GM18519 (cell line): ENCODE results near the gene CDH7.

Experiments
- ATAC-seq: cut with Tn5 transposase; IDR thresholded peaks from one replicate; pipeline ENCODE4 v1.9.1; 2021; ENCODE audit warnings: mild to moderate bottlenecking, moderate library complexity; ENCODE audit not compliant: unreplicated experiment, low FRiP score

The CDH7 gene, protein sequence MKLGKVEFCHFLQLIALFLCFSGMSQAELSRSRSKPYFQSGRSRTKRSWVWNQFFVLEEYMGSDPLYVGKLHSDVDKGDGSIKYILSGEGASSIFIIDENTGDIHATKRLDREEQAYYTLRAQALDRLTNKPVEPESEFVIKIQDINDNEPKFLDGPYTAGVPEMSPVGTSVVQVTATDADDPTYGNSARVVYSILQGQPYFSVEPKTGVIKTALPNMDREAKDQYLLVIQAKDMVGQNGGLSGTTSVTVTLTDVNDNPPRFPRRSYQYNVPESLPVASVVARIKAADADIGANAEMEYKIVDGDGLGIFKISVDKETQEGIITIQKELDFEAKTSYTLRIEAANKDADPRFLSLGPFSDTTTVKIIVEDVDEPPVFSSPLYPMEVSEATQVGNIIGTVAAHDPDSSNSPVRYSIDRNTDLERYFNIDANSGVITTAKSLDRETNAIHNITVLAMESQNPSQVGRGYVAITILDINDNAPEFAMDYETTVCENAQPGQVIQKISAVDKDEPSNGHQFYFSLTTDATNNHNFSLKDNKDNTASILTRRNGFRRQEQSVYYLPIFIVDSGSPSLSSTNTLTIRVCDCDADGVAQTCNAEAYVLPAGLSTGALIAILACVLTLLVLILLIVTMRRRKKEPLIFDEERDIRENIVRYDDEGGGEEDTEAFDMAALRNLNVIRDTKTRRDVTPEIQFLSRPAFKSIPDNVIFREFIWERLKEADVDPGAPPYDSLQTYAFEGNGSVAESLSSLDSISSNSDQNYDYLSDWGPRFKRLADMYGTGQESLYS

DNA sequence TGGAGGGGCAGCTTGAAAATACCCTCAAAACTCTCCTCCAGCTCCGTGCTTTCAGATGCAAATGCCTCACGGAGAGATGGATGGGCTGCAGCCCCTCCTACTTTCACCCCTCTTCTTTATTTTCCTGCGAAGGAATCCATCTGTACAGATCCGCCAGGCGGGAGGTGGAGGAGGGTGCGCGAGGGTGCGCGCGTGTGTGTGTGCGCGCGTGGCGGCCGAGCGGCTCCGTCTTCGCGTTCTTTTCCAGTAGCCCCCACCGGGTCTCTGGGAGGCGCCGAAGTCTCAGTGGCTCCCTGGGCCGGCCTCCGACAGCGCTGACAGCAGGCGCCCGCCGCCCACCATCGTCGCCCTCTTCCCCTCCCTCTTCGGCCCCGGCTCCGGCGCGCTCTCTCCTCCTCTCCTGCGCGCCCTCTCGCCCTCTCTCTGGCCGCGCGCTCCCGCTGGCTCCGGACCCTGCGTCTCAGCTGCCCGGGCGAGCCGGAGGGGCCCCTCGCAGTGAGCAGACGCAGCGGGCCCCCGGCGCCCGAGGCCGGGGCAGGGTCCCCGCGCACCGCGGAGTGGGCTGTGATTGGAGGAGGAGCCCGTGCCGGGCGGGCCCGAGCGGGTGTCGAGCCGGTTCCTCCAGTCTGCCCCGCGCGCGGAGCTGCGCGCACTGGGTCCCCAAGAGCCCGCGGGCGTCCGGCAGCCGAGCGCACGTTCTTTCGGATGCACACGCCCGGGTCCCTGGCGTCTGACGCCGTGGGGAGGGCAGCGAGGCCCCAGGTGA is at the start of gene CDH7:
CDH7 (plus strand) TSS at position 624 of the 766 bp plus-strand sequence. CDS start 11,831 bp downstream, outside the sequence.
- ATAC-seq: no peak

DNA sequence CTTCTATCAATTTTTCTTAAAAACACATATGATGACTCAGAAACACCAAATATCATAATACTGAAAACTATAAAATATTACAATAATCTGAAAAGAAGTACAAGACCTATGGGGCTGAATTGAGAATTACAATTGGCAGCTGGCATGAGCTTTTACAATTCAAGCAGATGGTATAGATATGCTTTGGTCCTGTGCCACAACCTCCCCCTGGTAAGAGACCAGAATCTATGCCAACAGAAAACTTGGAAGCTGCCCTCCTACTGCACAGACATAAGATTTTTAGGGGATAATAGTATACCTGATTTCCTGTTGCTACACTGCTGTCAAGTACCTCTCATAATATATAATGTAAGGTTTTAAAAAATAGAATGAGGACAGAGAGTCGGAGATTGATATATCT is 46.8 kb upstream of the CDH7 start:
- ATAC-seq: no peak

DNA sequence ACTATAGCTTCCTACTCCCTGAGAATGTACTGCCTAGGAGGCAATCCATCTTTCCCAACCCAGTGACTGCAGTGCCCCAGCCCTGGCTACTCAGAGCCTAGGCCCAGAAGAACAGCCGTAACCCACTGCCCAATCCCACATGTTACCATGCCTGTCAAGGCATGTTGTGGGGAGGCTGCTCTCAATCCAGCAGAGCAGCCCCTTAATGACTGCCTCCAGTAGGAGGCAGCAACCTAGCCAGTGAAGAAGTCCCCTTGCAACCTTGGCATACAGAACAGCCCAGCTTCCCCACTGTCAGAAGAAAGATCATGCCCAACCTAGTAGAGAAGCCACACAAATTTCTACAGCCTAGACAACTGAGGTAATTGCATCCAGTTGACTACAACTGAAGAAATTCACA is 44.2 kb upstream of the CDH7 start:
- no peak for ATAC-seq

DNA sequence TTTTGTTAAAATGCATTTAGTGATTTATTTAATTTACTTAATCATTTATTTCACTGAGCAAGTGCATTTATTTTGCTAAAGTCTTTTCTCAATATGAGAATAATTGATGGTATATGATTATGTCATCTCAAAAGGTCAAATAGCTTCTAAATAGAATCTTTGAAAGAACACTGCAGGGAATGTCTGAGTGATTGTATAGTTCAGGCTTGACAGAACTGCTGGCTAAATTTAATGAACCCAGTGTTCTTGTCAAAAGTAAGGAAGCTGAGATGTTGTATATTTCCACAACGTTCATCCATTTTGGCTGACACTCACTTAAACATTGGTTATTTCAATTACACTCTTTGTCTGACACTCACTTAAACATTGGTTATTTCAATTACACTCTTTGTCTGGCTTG is 39.3 kb upstream of the CDH7 start:
- ATAC-seq: no peak

DNA sequence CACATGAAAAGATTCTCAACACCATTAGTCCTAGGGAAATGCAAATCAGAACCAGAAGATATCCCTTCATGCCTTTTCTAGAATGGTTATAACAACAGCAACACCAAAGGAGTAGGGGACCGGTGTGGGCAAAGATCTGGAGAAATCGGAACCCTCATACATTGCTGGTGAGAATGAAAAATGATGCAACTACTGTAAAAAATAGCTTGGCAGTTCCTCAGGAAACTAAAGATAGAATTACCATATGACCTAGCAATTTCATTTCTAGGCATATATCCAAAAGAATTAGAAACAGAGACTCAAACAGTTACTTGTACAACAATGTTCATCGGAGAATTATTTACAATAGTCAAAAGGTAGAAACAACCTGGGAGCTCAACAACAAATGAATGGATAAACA is 29.2 kb upstream of the CDH7 start:
- no peak for ATAC-seq

DNA sequence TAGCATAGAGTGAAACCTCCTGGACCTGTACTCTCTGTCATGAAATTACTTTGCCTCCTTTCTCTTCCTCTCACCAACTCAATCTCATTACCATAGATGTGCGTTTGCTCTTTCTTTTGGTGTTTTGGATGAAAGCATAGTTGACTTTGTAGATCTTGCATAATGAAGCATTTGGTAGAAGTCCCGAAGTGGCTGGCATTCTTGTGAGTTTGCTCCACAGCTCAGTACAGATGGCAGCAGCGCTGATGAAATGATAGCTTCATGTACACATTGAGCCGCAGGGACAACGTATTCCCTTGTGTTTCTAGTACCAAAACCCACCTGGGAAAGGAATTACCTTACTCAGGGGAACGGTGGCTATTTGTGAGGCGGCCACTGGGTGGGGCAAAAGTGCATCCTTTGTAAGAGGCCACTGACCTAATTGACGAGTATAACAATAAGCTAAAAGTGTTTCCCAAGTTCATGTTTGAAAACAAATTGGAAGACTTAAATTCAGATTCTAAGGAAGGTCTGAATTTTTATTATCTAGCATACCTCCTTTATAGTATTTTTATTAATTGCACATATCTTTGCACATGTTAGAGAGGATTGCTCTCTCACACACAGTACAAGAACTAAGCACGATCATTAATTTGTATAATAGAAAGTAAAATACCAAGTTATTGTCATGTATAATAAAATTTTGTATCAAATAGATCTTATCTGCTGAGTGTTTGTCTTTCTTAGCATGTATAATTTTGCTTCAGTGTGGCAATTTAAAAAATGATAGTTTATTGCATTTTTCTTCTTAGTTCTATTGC is 25.4 kb upstream of the CDH7 start:
- no peak for ATAC-seq

DNA sequence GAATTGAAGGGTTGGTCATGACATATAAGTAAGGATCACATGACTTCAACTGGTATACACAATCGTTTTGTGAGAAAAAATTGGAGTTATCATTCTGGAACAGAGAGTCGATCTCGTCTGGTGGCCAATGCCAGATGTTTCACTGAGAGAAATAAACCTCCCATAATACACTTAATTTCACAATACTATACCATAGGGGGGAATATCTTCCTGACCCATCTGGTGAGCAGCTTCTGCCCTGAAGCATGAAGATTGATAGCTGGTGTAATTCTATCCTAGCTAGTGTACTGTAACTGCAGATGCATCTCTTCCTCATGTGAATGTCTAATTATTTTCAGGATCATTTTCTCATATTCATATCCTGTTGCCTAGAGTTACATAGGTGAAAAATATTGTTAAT is 15.7 kb upstream of the CDH7 start:
- ATAC-seq: no peak

DNA sequence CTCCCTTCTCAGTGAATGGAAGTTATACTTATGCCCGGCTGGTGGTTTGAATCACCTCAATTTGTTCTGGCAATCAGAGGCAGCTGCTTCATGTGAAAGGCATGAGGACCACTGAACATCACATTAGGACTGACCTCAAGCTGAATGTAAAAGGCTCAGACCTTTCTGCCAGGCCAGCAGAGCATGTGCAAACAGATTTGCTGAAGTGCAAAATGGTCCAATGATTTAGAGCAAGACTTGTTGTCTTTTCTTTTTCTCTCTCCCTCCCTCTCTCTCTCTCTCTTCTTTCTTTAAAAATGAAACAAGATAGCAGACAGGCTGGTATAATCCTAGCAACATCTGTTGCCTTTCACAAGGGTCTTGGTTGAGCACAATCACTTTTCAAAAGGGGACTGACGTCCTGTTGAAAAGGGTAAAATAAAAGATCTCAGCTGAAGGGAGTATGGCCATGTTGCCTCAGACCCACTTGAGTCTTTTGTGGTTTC is 13.3 kb upstream of the CDH7 start:
- no peak for ATAC-seq

DNA sequence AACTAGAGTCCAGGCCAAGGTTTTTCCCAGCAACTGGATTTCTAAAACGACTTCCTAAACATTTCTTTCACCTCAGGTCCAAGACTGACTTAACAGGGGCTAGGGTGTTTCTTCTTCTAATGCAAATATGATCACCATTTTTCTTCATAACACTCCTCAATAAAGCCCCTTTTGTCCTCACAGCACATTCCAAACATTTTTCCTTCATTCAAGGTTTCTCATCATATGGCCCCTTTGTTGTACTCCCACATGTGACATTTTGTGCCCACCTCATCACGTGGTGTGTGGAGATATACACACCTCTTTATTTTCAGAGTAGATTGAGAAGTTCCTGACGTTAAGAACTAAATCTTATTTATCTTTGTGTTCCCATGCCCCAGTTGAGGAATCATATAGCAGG is 3.9 kb upstream of the CDH7 start:
- no peak for ATAC-seq

DNA sequence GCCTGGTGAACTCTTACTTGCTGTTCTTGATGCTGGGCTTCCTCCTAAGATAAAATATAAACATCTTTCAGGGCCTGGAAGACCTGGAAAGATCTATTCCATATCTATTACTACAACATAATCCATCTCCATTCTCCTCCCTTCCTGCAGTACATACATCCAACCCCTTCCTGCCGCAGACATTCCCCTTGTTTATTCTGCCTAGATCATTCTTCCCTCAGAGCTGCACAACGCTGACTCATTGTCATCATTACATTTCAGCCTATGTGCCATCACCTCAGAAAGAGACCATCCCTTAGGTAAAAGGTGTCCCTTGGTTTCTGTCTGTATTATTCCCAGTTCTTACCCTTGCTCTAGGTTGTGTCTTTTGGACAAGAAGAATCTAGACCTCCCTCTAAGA is 2.5 kb upstream of the CDH7 start:
- no peak for ATAC-seq

DNA sequence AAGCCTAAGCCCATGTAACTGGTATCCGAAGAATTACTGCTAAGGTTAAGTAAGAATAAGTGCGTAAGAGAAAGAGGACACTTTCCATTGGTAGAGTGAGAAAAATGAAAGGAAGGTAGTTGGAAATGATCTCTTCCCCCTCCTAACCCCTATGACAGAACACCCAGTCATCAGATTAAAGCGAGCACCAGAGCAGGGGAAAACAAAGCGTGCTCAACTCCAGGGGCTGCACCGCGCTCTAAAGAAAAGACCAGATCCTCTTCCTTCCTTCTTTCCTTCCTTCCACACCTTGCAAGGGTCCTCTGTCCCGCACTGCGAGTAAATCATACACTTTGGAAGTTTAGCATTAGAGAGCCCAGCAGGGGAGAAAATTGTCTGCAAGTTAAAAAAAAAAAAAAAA is 971 bp upstream of the CDH7 start:
- no peak for ATAC-seq

DNA sequence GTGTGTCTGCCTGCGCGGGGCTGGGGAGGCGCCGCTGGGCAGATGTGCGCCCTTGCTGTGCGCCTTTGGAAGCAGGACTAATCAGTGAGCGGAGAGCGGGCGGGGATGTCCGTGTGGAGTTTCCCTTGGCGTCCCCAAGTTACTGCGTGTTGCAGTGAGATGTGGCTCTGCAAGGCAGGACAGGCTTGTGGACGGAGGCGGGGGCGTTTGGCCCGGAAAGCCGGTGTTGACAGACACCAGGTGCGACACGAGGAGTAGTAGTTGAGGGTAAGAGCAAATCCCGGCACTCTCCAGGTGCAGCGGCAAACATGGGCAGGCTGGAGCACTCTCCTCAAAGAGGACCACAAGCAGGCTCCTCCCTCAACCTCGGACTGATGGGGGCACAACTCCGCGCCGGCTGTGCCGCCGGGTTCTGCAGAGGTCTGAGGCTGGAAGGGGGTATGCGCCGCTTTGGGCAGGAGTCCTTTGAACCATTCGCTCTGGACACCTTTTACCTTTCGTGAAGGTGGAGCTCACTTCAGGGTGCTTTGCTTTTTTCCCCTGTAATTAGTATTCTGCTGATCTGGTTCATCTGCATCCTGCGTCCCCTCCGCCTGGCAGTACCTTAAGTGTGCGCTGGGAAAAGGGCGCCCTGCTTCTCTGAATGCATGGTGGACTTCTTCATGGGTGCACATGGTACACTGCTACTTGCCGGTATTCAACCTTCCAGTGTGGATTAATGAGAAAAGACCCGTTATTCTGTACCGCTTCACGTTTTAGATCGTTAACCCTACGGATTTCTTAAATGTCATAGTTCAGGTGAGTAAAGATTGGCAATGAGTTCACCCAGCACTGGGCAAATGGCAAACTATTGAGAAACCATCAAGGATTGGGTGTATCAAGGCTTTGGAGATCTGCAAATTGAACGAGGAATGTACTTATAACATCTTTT is 608 bp downstream of the CDH7 start:
- ATAC-seq: no peak

DNA sequence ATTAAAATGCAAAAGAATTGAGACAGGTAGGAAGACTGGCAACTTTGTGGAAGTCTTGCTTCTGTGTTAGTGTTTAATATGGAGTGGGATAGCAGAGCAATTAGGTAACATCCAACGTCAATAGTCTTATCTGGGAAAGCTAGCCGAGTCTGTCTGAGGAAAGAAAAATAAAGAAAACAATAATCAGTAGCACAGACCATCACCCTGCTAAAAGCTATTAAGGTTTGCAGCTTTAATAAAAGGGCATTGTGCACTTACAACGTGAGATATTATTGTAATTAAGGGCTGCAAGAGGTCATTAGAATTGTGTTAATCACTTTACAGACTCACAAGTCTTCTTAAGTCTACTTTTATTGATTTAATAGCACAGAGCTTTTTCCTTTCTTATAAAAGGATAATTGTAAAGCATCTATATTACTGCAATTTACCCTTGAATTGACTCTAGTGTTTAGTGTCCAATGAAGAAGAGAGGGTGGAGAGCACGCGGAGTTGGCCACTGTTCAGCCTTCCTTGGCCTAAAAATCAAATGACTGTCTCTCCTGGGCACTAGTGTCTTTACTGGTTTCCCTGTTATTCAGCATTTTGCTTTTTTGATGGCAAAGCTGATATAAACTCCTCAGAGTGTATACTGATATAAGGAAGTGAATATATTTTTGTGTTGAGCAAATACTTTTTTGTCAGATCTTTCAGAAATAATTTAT is 2.0 kb downstream of the CDH7 start:
- ATAC-seq: no peak

DNA sequence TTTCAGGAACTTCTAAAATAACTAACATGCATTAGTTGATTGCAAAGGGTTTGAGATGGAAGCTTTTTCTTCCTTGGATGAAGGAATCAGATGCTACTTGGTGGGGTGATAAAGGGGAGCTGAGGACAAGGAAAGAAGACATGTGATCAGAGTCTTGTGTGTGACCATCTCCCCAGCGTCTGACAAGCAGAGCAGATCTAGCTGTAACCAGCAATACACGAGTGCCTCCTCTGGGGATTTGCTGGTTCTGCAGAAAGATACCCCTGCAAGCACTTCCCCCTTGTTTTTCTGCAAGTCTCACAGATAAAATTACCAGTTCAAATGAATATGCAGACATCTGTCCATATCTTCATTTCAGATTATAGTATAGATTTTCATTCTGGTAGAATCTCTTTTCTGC is 2.7 kb downstream of the CDH7 start:
- ATAC-seq: peak; percentile 67

DNA sequence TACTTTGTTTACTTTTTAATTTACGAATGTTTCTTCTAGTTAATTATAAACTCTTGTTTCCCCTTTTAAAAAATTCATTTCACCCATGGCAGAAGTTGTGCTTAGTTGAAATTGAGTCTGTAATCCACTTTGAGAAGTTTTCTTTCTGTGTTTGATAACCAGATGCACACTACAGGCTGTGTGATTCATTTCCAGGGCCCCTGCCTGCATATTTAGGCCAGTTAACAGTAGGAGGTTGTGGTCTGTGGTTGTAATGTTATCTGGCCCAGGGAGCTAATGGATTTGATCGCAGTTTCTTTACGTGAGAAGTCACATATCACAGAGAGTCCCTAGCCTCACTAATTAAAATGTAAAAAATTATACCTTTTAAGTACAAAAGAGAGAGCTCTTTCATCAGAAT is 3.3 kb downstream of the CDH7 start:
- no peak for ATAC-seq

DNA sequence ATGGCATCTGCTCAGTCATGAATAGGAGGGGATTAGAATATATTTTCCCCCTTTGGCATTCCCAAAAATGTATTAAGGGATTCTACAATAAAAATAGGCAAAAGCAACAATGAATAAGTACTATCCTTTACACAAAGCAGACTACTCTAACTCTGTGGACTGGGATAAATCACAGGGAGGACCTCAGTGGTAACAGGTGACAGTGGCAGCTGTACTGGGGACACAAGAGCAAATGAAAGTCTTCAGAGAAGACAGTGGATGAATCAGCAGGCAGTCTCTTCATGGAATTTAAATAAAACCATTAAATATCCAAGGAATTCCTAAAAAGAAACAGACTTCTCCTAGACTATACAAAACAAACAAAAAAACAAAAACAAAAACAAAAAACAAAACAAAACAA is 4.8 kb downstream of the CDH7 start:
- no peak for ATAC-seq

DNA sequence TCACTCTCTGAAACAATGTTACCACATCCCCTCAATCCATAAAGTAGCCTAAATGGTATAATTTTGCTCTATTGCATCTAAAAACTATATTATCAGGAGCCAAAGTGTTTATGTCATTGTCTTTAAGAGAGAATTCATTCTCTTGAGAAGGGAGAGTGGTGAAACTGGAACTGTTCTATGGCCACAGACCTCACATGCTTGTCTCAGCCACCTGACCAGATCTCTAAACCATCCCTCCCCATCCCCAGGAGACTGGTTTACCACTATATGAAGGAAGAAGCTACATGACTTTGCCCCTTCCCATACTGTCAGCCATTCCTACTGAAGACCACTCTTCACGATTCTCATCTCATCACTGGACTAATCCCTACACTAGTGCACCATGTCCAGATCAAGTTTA is 9.6 kb downstream of the CDH7 start:
- ATAC-seq: no peak

DNA sequence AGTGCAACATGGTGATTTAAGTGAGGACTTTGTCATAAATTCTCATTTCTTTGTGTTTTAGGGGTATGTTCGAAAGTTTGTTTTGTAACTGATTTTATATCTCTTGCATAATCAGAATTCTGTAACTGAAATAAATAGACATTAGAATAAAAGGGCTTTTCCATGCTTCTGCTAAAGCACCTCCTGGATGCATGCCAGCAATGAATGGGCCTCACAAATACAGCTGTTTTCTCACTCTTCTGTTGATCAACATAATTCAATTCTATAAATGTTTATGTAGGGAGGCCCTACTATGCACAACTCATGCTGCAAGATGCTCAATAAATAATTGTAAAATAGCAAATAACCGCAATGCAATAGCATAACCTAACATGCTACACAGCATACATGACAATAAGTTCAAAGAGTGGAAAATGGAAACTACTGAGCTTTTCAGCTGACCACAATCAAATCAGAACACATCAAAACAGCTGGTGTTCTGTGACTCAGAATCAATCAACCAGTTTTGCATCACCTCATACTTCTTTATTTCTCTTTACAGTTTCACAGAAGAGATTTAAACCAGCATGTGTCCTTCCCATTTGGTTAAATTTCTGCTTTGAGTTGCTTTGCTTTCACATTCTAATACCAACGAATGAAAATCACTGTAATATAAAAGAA is 11.0 kb downstream of the CDH7 start:
- no peak for ATAC-seq
